ENCODE measurements around the gene SMCO4. TPM values are rescaled to one million over a fixed set of nuclear protein-coding genes. Genes with fewer than 3 reads are reported as not detected.

Gene SMCO4
- total RNA-seq, 1 experiment from 2014 or later: 23.0 TPM

- H3K4me3 ChIP-seq: no peak overlapping the region
- no peaks in the 10 kb centered on the region for H4K20me1 ChIP-seq (ENCODE audit: insufficient read depth)
- DNase-seq: no peak
- no peak overlapping the region for H2AFZ ChIP-seq
- no peak overlapping the region for H3K27ac ChIP-seq
- intact Hi-C loops (cut with micrococcal nuclease; ENCODE audit: unreplicated experiment): no loop called here
- ChIA-PET POLR2A (ENCODE audit: unreplicated experiment) (no interaction called here), CTCF (no interaction called here)
- H3K79me2 ChIP-seq (ENCODE audit: low read depth): no peaks in the 10 kb centered on the region
- TF ChIP-seq EZH2 (IDR thresholded peaks at IDR 0.05; ENCODE audit: low read depth) (no peak), CTCF (conservative IDR thresholded peaks at IDR 0.05) (no peak)
- H3K4me1 ChIP-seq (replicated peaks; ENCODE audit: insufficient read depth): no peaks in the 10 kb centered on the region
- no peaks in the 10 kb centered on the region for H3K36me3 ChIP-seq (ENCODE audit: low read depth)
- H3F3A ChIP-seq (ENCODE audit: insufficient read depth, low read depth): no peaks in the 10 kb centered on the region
- H3K9me2 ChIP-seq (ENCODE audit: insufficient read depth): no peaks in the 10 kb centered on the region
- no TSS peak for BruUV-seq (replicated peaks)
- no peaks in the 10 kb centered on the region for H3K27me3 ChIP-seq (ENCODE audit: insufficient read depth, low read depth)
- H3K9me3 ChIP-seq (ENCODE audit: insufficient read depth, low read depth): no peaks in the 10 kb centered on the region
- no peak overlapping the region for H3K4me2 ChIP-seq
Observed at GRCh38 chr11:93485983-93486382, 57.2 kb downstream of the SMCO4 start.

DNA sequence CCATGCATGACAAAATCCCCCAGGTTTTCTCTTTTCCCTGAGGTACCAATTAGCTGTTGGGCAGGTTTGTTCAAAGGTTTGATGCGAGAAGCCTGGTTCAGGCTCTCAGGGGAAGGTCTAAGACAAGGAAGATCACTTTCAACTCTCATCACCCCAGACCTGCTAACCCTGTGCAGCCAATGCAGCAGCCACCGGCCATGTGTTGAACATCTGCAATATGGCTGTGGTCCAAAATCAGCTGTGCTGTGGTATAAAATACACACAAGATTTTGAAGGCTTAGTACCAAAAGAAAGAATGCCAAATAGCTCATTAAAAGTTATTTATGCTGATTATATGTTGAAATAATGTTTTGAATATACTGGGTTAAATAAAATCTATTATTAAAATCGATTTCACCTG lies 58.5 kb downstream of the SMCO4 start:
- H3K27ac ChIP-seq: no peak overlapping the region
- H3K4me2 ChIP-seq: no peak overlapping the region
- no peaks in the 10 kb centered on the region for H3K4me1 ChIP-seq (replicated peaks; ENCODE audit: insufficient read depth)
- TF ChIP-seq CTCF (conservative IDR thresholded peaks at IDR 0.05) (no peak), EZH2 (IDR thresholded peaks at IDR 0.05; ENCODE audit: low read depth) (no peak)
- no peaks in the 10 kb centered on the region for H3K79me2 ChIP-seq (ENCODE audit: low read depth)
- CTCF ChIA-PET: no interaction called here
- H4K20me1 ChIP-seq (ENCODE audit: insufficient read depth): no peaks in the 10 kb centered on the region
- no peaks in the 10 kb centered on the region for H3K27me3 ChIP-seq (ENCODE audit: insufficient read depth, low read depth)
- H3K9me3 ChIP-seq (ENCODE audit: insufficient read depth, low read depth): no peaks in the 10 kb centered on the region
- DNase-seq: no peak
- no peaks in the 10 kb centered on the region for H3F3A ChIP-seq (ENCODE audit: insufficient read depth, low read depth)
- no peak overlapping the region for H3K4me3 ChIP-seq
- H2AFZ ChIP-seq: no peak overlapping the region
- H3K36me3 ChIP-seq (ENCODE audit: low read depth): no peaks in the 10 kb centered on the region
- BruUV-seq (replicated peaks): no TSS peak
- H3K9me2 ChIP-seq (ENCODE audit: insufficient read depth): no peaks in the 10 kb centered on the region
- POLR2A ChIA-PET (ENCODE audit: unreplicated experiment): no interaction called here
- intact Hi-C loops (cut with micrococcal nuclease; ENCODE audit: unreplicated experiment): no loop called here

DNA sequence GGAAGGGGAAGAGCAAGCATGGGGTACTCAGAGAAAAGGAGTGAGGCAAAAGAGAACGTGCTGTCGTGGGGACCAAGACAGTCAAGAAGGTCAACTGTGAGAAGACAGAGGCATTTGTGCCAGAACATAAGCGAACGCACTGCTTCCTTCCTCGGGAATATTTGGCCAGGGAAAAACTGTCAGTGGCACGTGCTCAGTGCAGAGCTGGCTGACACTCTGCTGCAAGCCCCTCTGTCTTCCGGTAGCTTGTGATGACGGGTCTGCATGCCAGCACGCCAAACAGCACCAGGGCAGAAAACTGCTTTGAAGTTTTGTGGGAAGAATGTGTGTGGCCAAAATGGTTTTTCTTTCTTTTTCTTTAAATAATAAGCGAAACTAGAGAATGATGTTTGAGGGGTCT lies 60.6 kb downstream of the SMCO4 start:
- no peaks in the 10 kb centered on the region for H4K20me1 ChIP-seq (ENCODE audit: insufficient read depth)
- no peak overlapping the region for H3K4me2 ChIP-seq
- no peak overlapping the region for H3K27ac ChIP-seq
- H3F3A ChIP-seq (ENCODE audit: insufficient read depth, low read depth): no peaks in the 10 kb centered on the region
- H3K79me2 ChIP-seq (ENCODE audit: low read depth): no peaks in the 10 kb centered on the region
- no peaks in the 10 kb centered on the region for H3K27me3 ChIP-seq (ENCODE audit: insufficient read depth, low read depth)
- no peak overlapping the region for H3K4me3 ChIP-seq
- H3K9me3 ChIP-seq (ENCODE audit: insufficient read depth, low read depth): no peaks in the 10 kb centered on the region
- intact Hi-C loops (cut with micrococcal nuclease; ENCODE audit: unreplicated experiment): no loop called here
- H3K36me3 ChIP-seq (ENCODE audit: low read depth): no peaks in the 10 kb centered on the region
- DNase-seq: no peak
- ChIA-PET CTCF (no interaction called here), POLR2A (ENCODE audit: unreplicated experiment) (no interaction called here)
- no peak for TF ChIP-seq CTCF (conservative IDR thresholded peaks at IDR 0.05)
- no peak for TF ChIP-seq EZH2 (IDR thresholded peaks at IDR 0.05; ENCODE audit: low read depth)
- no TSS peak for BruUV-seq (replicated peaks)
- no peak overlapping the region for H2AFZ ChIP-seq
- no peaks in the 10 kb centered on the region for H3K9me2 ChIP-seq (ENCODE audit: insufficient read depth)
- 0 out of 2 replicates have a peak, but pooled peaks cover under 1% of the 10 kb centered on the region for H3K4me1 ChIP-seq (replicated peaks; ENCODE audit: insufficient read depth)
